Measurements from ENCODE around the gene LDLRAP1.
"Not testable (repeated sequence)": the region's sequence is repeated elsewhere in the genome, so short reads cannot be mapped to it uniquely, and the experiment has no call there.

The LDLRAP1 gene

GRCh38 chr1:25603779-25604538 lies 60.6 kb downstream of the LDLRAP1 start:
- H3K4me1 ChIP-seq (ENCODE audit: control extremely low read depth in 1 of 4, control insufficient read depth in 4 of 4, insufficient read depth in 4 of 4, low read length in 3 of 4); H3K27me3 ChIP-seq (replicated peaks in 2 of 5; ENCODE audit: control insufficient read depth in 4 of 5, insufficient read depth in 5 of 5, low read length in 4 of 5); H3K27ac ChIP-seq (ENCODE audit: insufficient read depth in 1 of 2, low read depth in 1 of 2, low read length in 2 of 2, poor library complexity in 1 of 2, severe bottlenecking in 2 of 2); DNase-seq; H3K36me3 ChIP-seq (ENCODE audit: control insufficient read depth in 4 of 4, insufficient read depth in 4 of 4, low read length in 3 of 4); H3K4me3 ChIP-seq (ENCODE audit: control insufficient read depth in 1 of 7, extremely low read depth in 1 of 7, insufficient read depth in 4 of 7, low read depth in 2 of 7, low read length in 6 of 7); H3K9me3 ChIP-seq (ENCODE audit: control extremely low read depth in 1 of 5, control insufficient read depth in 4 of 5, insufficient read depth in 2 of 5, low read depth in 1 of 5, low read length in 4 of 5): not testable (repeated sequence)
- WGBS (ENCODE audit: insufficient coverage): 95% methylated on average over 4 of the region's 55 CpGs
- ChIA-PET CTCF (interaction anchor here (1.6 kb wide), 1 partner anchor 49 kb away, joined by 4 read pairs; no protein-coding TSS in a partner anchor), POLR2A (interaction anchor here (0.6 kb wide), 1 partner anchor 235 kb away, joined by 5 read pairs; no protein-coding TSS in a partner anchor)

GRCh38 chr1:25607123-25607522 lies 63.7 kb downstream of the LDLRAP1 start:
- Histone ChIP-seq H3K9me3 (ENCODE audit: control extremely low read depth in 1 of 5, control insufficient read depth in 4 of 5, insufficient read depth in 2 of 5, low read depth in 1 of 5, low read length in 4 of 5) (no peaks in the 10 kb centered on the region), H3K27me3 (replicated peaks in 2 of 5; ENCODE audit: control insufficient read depth in 4 of 5, insufficient read depth in 5 of 5, low read length in 4 of 5) (peaks cover 0 to 6% (median 0%) of the 10 kb centered on the region in 5 experiments), H3K27ac (ENCODE audit: insufficient read depth in 1 of 2, low read depth in 1 of 2, low read length in 2 of 2, poor library complexity in 1 of 2, severe bottlenecking in 2 of 2) (no peak overlapping the region), H3K4me1 (ENCODE audit: control extremely low read depth in 1 of 4, control insufficient read depth in 4 of 4, insufficient read depth in 4 of 4, low read length in 3 of 4) (peaks cover 0 to 4% (median 3%) of the 10 kb centered on the region in 4 experiments), H3K36me3 (ENCODE audit: control insufficient read depth in 4 of 4, insufficient read depth in 4 of 4, low read length in 3 of 4) (no peaks in the 10 kb centered on the region), H3K4me3 (ENCODE audit: control insufficient read depth in 1 of 7, extremely low read depth in 1 of 7, insufficient read depth in 4 of 7, low read depth in 2 of 7, low read length in 6 of 7) (no peak overlapping the region)
- DNase-seq: no peak
- POLR2A ChIA-PET: no interaction called here
- CTCF ChIA-PET: interaction anchor here (2.1 to 2.3 kb wide), 2 partner anchors 9 to 20 kb away, joined by 4 to 7 read pairs; no protein-coding TSS in a partner anchor
- 100% methylated on average over 4 of the region's 5 CpGs for WGBS (ENCODE audit: insufficient coverage)

GRCh38 chr1:25608488-25609178 lies 65.2 kb downstream of the LDLRAP1 start:
- POLR2A ChIA-PET: no interaction called here
- 30% methylated on average over 10 of the region's 15 CpGs for WGBS (ENCODE audit: insufficient coverage)
- CTCF ChIA-PET: interaction anchor here (0.8 to 4.7 kb wide), 16 partner anchors 10 to 205 kb away, joined by 3 to 24 read pairs (median 4); no protein-coding TSS in a partner anchor
- Histone ChIP-seq H3K4me3 (ENCODE audit: control insufficient read depth in 1 of 7, extremely low read depth in 1 of 7, insufficient read depth in 4 of 7, low read depth in 2 of 7, low read length in 6 of 7) (peak overlapping the region in 2 of 7 experiments; percentile 50 to 61), H3K27me3 (replicated peaks in 2 of 5; ENCODE audit: control insufficient read depth in 4 of 5, insufficient read depth in 5 of 5, low read length in 4 of 5) (peaks cover 0 to 6% (median 0%) of the 10 kb centered on the region in 5 experiments), H3K4me1 (ENCODE audit: control extremely low read depth in 1 of 4, control insufficient read depth in 4 of 4, insufficient read depth in 4 of 4, low read length in 3 of 4) (peaks cover 0 to 4% (median 3%) of the 10 kb centered on the region in 4 experiments), H3K36me3 (ENCODE audit: control insufficient read depth in 4 of 4, insufficient read depth in 4 of 4, low read length in 3 of 4) (no peaks in the 10 kb centered on the region), H3K27ac (ENCODE audit: insufficient read depth in 1 of 2, low read depth in 1 of 2, low read length in 2 of 2, poor library complexity in 1 of 2, severe bottlenecking in 2 of 2) (no peak overlapping the region), H3K9me3 (ENCODE audit: control extremely low read depth in 1 of 5, control insufficient read depth in 4 of 5, insufficient read depth in 2 of 5, low read depth in 1 of 5, low read length in 4 of 5) (no peaks in the 10 kb centered on the region)
- DNase-seq: peak; percentile 82 to 92 (median 90)

- peak in 1 of 3 donors; percentile 17 for DNase-seq
These were observed 66.5 kb downstream of the LDLRAP1 start for GRCh38 chr1:25609921-25610320.

GRCh38 chr1:25610822-25611630 lies 67.6 kb downstream of the LDLRAP1 start:
- H3K36me3 ChIP-seq (ENCODE audit: control insufficient read depth in 4 of 4, insufficient read depth in 4 of 4, low read length in 3 of 4): no peaks in the 10 kb centered on the region
- WGBS (ENCODE audit: insufficient coverage): 83% methylated on average over 8 of the region's 8 CpGs
- no peak overlapping the region for H3K27ac ChIP-seq (ENCODE audit: insufficient read depth in 1 of 2, low read depth in 1 of 2, low read length in 2 of 2, poor library complexity in 1 of 2, severe bottlenecking in 2 of 2)
- no peak for DNase-seq
- H3K4me3 ChIP-seq (ENCODE audit: control insufficient read depth in 1 of 7, extremely low read depth in 1 of 7, insufficient read depth in 4 of 7, low read depth in 2 of 7, low read length in 6 of 7): no peak overlapping the region
- ChIA-PET POLR2A (no interaction called here), CTCF (interaction anchor here (1.1 to 4.7 kb wide), 4 partner anchors 28 to 184 kb away, joined by 4 to 24 read pairs (median 6); no protein-coding TSS in a partner anchor)
- H3K27me3 ChIP-seq (replicated peaks in 2 of 5; ENCODE audit: control insufficient read depth in 4 of 5, insufficient read depth in 5 of 5, low read length in 4 of 5): peaks cover 0 to 6% (median 0%) of the 10 kb centered on the region in 5 experiments
- H3K4me1 ChIP-seq (ENCODE audit: control extremely low read depth in 1 of 4, control insufficient read depth in 4 of 4, insufficient read depth in 4 of 4, low read length in 3 of 4): peaks cover 0 to 20% (median 18%) of the 10 kb centered on the region in 4 experiments
- no peaks in the 10 kb centered on the region for H3K9me3 ChIP-seq (ENCODE audit: control extremely low read depth in 1 of 5, control insufficient read depth in 4 of 5, insufficient read depth in 2 of 5, low read depth in 1 of 5, low read length in 4 of 5)

More at GRCh38 chr1:25609921-25610320, 66.5 kb downstream of the LDLRAP1 start:
- H3K9me3 ChIP-seq (ENCODE audit: control extremely low read depth in 1 of 5, control insufficient read depth in 4 of 5, insufficient read depth in 2 of 5, low read depth in 1 of 5, low read length in 4 of 5): no peaks in the 10 kb centered on the region
- H3K4me3 ChIP-seq (ENCODE audit: control insufficient read depth in 1 of 7, extremely low read depth in 1 of 7, insufficient read depth in 4 of 7, low read depth in 2 of 7, low read length in 6 of 7): no peak overlapping the region
- peaks cover 0 to 10% (median 7%) of the 10 kb centered on the region in 4 experiments for H3K4me1 ChIP-seq (ENCODE audit: control extremely low read depth in 1 of 4, control insufficient read depth in 4 of 4, insufficient read depth in 4 of 4, low read length in 3 of 4)
- H3K36me3 ChIP-seq (ENCODE audit: control insufficient read depth in 4 of 4, insufficient read depth in 4 of 4, low read length in 3 of 4): no peaks in the 10 kb centered on the region
- no peak overlapping the region for H3K27ac ChIP-seq (ENCODE audit: insufficient read depth in 1 of 2, low read depth in 1 of 2, low read length in 2 of 2, poor library complexity in 1 of 2, severe bottlenecking in 2 of 2)
- WGBS (ENCODE audit: insufficient coverage): 94% methylated on average over 6 of the region's 6 CpGs
- ChIA-PET CTCF (interaction anchor here (0.7 to 4.7 kb wide), 9 partner anchors 9 to 192 kb away, joined by 3 to 24 read pairs (median 4); no protein-coding TSS in a partner anchor), POLR2A (no interaction called here)
- H3K27me3 ChIP-seq (replicated peaks in 2 of 5; ENCODE audit: control insufficient read depth in 4 of 5, insufficient read depth in 5 of 5, low read length in 4 of 5): peaks cover 0 to 6% (median 0%) of the 10 kb centered on the region in 5 experiments

- H3K9me3 ChIP-seq (ENCODE audit: control extremely low read depth in 1 of 5, control insufficient read depth in 4 of 5, insufficient read depth in 2 of 5, low read depth in 1 of 5, low read length in 4 of 5): no peaks in the 10 kb centered on the region
- 92% methylated on average over 1 of the region's 1 CpG for WGBS (ENCODE audit: insufficient coverage)
- H3K4me3 ChIP-seq (ENCODE audit: control insufficient read depth in 1 of 7, extremely low read depth in 1 of 7, insufficient read depth in 4 of 7, low read depth in 2 of 7, low read length in 6 of 7): no peak overlapping the region
- no peak overlapping the region for H3K27ac ChIP-seq (ENCODE audit: insufficient read depth in 1 of 2, low read depth in 1 of 2, low read length in 2 of 2, poor library complexity in 1 of 2, severe bottlenecking in 2 of 2)
- no peaks in the 10 kb centered on the region for H3K36me3 ChIP-seq (ENCODE audit: control insufficient read depth in 4 of 4, insufficient read depth in 4 of 4, low read length in 3 of 4)
- ChIA-PET POLR2A (no interaction called here), CTCF (interaction anchor here (1.5 to 4.7 kb wide), 3 partner anchors 25 to 183 kb away, joined by 4 to 24 read pairs (median 4); no protein-coding TSS in a partner anchor)
- DNase-seq: no peak
- H3K27me3 ChIP-seq (replicated peaks in 2 of 5; ENCODE audit: control insufficient read depth in 4 of 5, insufficient read depth in 5 of 5, low read length in 4 of 5): peaks cover 0 to 6% (median 0%) of the 10 kb centered on the region in 5 experiments
- H3K4me1 ChIP-seq (ENCODE audit: control extremely low read depth in 1 of 4, control insufficient read depth in 4 of 4, insufficient read depth in 4 of 4, low read length in 3 of 4): peaks cover 0 to 24% (median 22%) of the 10 kb centered on the region in 4 experiments
These were observed 68.4 kb downstream of the LDLRAP1 start for GRCh38 chr1:25611843-25612242.
